ENCODE measurements around the gene GALNT15. TPM values are rescaled to one million over a fixed set of nuclear protein-coding genes. Genes with fewer than 3 reads are reported as not detected.
A peak's percentile ranks its signal among the peaks of the same experiment; 100 is the strongest.

The GALNT15 gene
- total and polyA plus RNA-seq, 11 donors: 0.96 to 81.1 (median 5.5) TPM

GRCh38 chr3:16240229-16241023, 65.9 kb downstream of the GALNT15 start:
- no peak for DNase-seq
- ATAC-seq: no peak
- no peak overlapping the region for H3K4me3 ChIP-seq
- TF ChIP-seq POLR2A (IDR thresholded peaks at IDR 0.05): no peak
- no peak for TF ChIP-seq CTCF (IDR thresholded peaks at IDR 0.05)
- no peaks in the 10 kb centered on the region for H3K9me3 ChIP-seq
- H3K27me3 ChIP-seq: no peaks in the 10 kb centered on the region
- intact Hi-C loops (cut with DNase I): loop anchor here in 5 of 10 donors (10.0 kb wide), 2 partner anchors 606 to 616 kb away; no protein-coding TSS in a partner anchor
- no peaks in the 10 kb centered on the region for H3K36me3 ChIP-seq
- 84 to 86% (median 85%) methylated on average over 6 of the region's 6 CpGs for WGBS, 4 donors
- peak overlapping the region in 1 of 12 donors; percentile 22 for H3K27ac ChIP-seq
- peaks cover 0 to 50% (median 22%) of the 10 kb centered on the region in 12 donors for H3K4me1 ChIP-seq

GRCh38 chr3:16241225-16241624, 66.7 kb downstream of the GALNT15 start:
- TF ChIP-seq CTCF (IDR thresholded peaks at IDR 0.05) (no peak), POLR2A (IDR thresholded peaks at IDR 0.05) (no peak)
- H3K27ac ChIP-seq: no peak overlapping the region
- H3K27me3 ChIP-seq: no peaks in the 10 kb centered on the region
- ATAC-seq (no peak), DNase-seq (no peak)
- peaks cover 0 to 56% (median 22%) of the 10 kb centered on the region in 12 donors for H3K4me1 ChIP-seq
- H3K9me3 ChIP-seq: no peaks in the 10 kb centered on the region
- intact Hi-C loops (cut with DNase I): loop anchor here in 5 of 10 donors (10.0 kb wide), 2 partner anchors 606 to 616 kb away; no protein-coding TSS in a partner anchor
- H3K4me3 ChIP-seq: no peak overlapping the region
- WGBS, 4 donors: 94 to 97% (median 96%) methylated on average over 5 of the region's 5 CpGs
- H3K36me3 ChIP-seq: no peaks in the 10 kb centered on the region

GRCh38 chr3:16242177-16242576, 67.7 kb downstream of the GALNT15 start:
- Histone ChIP-seq H3K4me3 (no peak overlapping the region), H3K4me1 (peaks cover 0 to 55% (median 18%) of the 10 kb centered on the region in 12 donors), H3K27me3 (no peaks in the 10 kb centered on the region), H3K27ac (no peak overlapping the region), H3K9me3 (no peaks in the 10 kb centered on the region), H3K36me3 (no peaks in the 10 kb centered on the region)
- TF ChIP-seq CTCF (IDR thresholded peaks at IDR 0.05) (no peak), POLR2A (IDR thresholded peaks at IDR 0.05) (no peak)
- intact Hi-C loops (cut with DNase I): loop anchor here in 5 of 10 donors (10.0 kb wide), 2 partner anchors 607 to 617 kb away; no protein-coding TSS in a partner anchor
- no peak for ATAC-seq
- no peak for DNase-seq
- 96 to 99% (median 97%) methylated on average over 5 of the region's 5 CpGs for WGBS, 4 donors

GRCh38 chr3:16243706-16244490, 69.4 kb downstream of the GALNT15 start:
- peak; percentile 74 to 91 (median 86) for ATAC-seq
- peak in 4 of 5 donors; percentile 35 to 81 (median 57) for DNase-seq
- Histone ChIP-seq H3K9me3 (no peaks in the 10 kb centered on the region), H3K27ac (peak overlapping the region in 6 of 12 donors; percentile 34 to 62 (median 44)), H3K4me1 (peaks cover 0 to 53% (median 14%) of the 10 kb centered on the region in 12 donors), H3K36me3 (no peaks in the 10 kb centered on the region), H3K4me3 (no peak overlapping the region), H3K27me3 (no peaks in the 10 kb centered on the region)
- intact Hi-C loops (cut with DNase I): loop anchor here in 7 of 10 donors (1.0 to 10.0 kb wide), 4 partner anchors 65 to 619 kb away; no protein-coding TSS in a partner anchor
- TF ChIP-seq POLR2A (IDR thresholded peaks at IDR 0.05) (no peak), CTCF (IDR thresholded peaks at IDR 0.05) (no peak)
- 24 to 38% (median 29%) methylated on average over 9 of the region's 9 CpGs for WGBS, 4 donors

All from heart left ventricle (tissue), 16 donors.